Hepatocyte (in vitro differentiated cells): Measurements from ENCODE around the gene CNIH3.

ENCODE experiments used
- EZH2 ChIP-seq: fragments of 200-600 bp; sonication (generic); IDR thresholded peaks from 2 replicates; pipeline ENCODE4 v1.6.1; 2016; ENCODE audit warnings: antibody characterized with exemption, mild to moderate bottlenecking, borderline replicate concordance
- EZH2phosphoT487 ChIP-seq: fragments of 200-600 bp; sonication (generic); IDR thresholded peaks from one replicate; pipeline ENCODE4 v1.6.1; 2018; ENCODE audit warnings: antibody characterized with exemption, mild to moderate bottlenecking, low read depth, moderate library complexity; ENCODE audit not compliant: unreplicated experiment, severe bottlenecking
- TF ChIP-seq, protein P1 (sequence below): fragments of 200-600 bp; sonication (generic); IDR thresholded peaks from 2 replicates; pipeline ENCODE4 v1.5.1; 2016; ENCODE audit warnings: antibody characterized with exemption, mild to moderate bottlenecking; ENCODE audit not compliant: poor library complexity

DNA sequence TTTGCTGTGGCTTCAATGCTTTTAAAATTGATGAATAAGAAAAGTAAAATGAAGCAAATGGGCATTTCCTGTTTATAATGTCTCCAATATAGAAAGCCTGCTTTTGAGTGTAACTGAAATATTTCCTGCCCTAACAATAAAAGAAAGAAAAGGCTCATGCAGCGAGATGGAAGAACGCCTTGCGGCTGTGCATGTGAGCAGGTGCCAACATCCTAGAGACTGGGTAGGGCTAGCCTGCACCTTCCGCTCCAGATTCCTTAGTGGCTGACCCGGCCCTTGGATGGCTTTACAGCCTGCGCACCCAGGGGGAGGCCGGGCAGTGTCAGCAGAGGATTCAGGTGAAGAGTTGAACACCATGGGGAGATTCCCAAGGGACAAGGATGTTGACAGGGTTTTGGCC is 21.8 kb downstream of the CNIH3 start:
- TF ChIP-seq, protein P1, sequence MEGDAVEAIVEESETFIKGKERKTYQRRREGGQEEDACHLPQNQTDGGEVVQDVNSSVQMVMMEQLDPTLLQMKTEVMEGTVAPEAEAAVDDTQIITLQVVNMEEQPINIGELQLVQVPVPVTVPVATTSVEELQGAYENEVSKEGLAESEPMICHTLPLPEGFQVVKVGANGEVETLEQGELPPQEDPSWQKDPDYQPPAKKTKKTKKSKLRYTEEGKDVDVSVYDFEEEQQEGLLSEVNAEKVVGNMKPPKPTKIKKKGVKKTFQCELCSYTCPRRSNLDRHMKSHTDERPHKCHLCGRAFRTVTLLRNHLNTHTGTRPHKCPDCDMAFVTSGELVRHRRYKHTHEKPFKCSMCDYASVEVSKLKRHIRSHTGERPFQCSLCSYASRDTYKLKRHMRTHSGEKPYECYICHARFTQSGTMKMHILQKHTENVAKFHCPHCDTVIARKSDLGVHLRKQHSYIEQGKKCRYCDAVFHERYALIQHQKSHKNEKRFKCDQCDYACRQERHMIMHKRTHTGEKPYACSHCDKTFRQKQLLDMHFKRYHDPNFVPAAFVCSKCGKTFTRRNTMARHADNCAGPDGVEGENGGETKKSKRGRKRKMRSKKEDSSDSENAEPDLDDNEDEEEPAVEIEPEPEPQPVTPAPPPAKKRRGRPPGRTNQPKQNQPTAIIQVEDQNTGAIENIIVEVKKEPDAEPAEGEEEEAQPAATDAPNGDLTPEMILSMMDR: no peak
- no peak for TF ChIP-seq EZH2
- no peak for TF ChIP-seq EZH2phosphoT487
